Thyroid gland (tissue), 4 donors: ENCODE measurements around the gene CDC42BPA. TPM values are rescaled to one million over a fixed set of nuclear protein-coding genes. Genes with fewer than 3 reads are reported as not detected.

Source experiments
- DNase-seq, 2 donors: peaks; one replicate each; pipeline ENCODE4 v3.0.0-alpha.2; 2019
- H3K27ac ChIP-seq, 3 donors: fragments of 200-600 bp; sonication (generic); 1 replicate in 2 of 3; 2 replicates in 1 of 3; pipeline ENCODE4 v1.5.1; 2016 to 2019; ENCODE audit warnings: mild to moderate bottlenecking in 1 of 3, moderate library complexity in 1 of 3
- H3K27me3 ChIP-seq: fragments of 200-600 bp; sonication (generic); one replicate; pipeline ENCODE4 v1.5.1; 2019
- H3K36me3 ChIP-seq, 2 donors: fragments of 200-600 bp; sonication (generic); one replicate each; pipeline ENCODE4 v1.5.1; 2016 to 2019
- H3K4me1 ChIP-seq, 2 donors: fragments of 200-600 bp; sonication (generic); one replicate each; pipeline ENCODE4 v1.5.1; 2017 to 2019
- H3K4me3 ChIP-seq, 3 donors: fragments of 200-600 bp; sonication (generic); replicated peaks in 1 of 3; 1 replicate in 2 of 3; 2 replicates in 1 of 3; pipeline ENCODE4 v1.5.1; 2016; ENCODE audit warnings: mild to moderate bottlenecking in 1 of 3
- H3K9me3 ChIP-seq: fragments of 200-600 bp; sonication (generic); one replicate; pipeline ENCODE4 v1.5.1; 2017
- POLR2A ChIP-seq, 2 donors: fragments of 450-650 bp; IDR thresholded peaks; one replicate each; pipeline ENCODE4 v1.6.1; 2017; ENCODE audit warnings: antibody characterized with exemption in 2 of 2, mild to moderate bottlenecking in 2 of 2, moderate library complexity in 1 of 2
- whole genome bisulfite sequencing, 2 donors: methylation state at CpG; one replicate each; pipeline ENCODE4 v1.1.5; 2017; 5-methylcytosine and 5-hydroxymethylcytosine counted together
- intact Hi-C: fragments of 100-400 bp; cut with DNase I; formaldehyde crosslinking; loops from one replicate; pipeline ENCODE4 v1.15.1; 2023
- total RNA-seq, 4 donors: library from RNA; depleted of rRNA; stranded (reverse); fragments of >200 nt; gene quantifications; one replicate each; pipeline ENCODE4 v1.2.3, GENCODE V29; 2016
- TF ChIP-seq, protein P1 (sequence below), 6 experiments: fragments of 200-600 bp in 3 of 6; fragments of 450-650 bp in 3 of 6; sonication (generic) in 3 of 6; IDR thresholded peaks; one replicate each; pipeline ENCODE4 v1.5.1; 2016 to 2019; ENCODE audit warnings: antibody characterized with exemption in 6 of 6, mild to moderate bottlenecking in 2 of 6, inconsistent platforms in 1 of 6, moderate library complexity in 1 of 6

The CDC42BPA gene
- total RNA-seq, 4 donors from 2014 or later = 25.0 to 50.0 (median 30.5) TPM

- intact Hi-C loops = no loop called here
- Histone ChIP-seq H3K36me3 (no peaks in the 10 kb centered on the region), H3K27ac (no peak overlapping the region), H3K4me1 (no peaks in the 10 kb centered on the region), H3K4me3 (no peak overlapping the region), H3K27me3 (no peaks in the 10 kb centered on the region), H3K9me3 (no peaks in the 10 kb centered on the region)
- no peak for TF ChIP-seq POLR2A (IDR thresholded peaks at IDR 0.05)
- TF ChIP-seq, protein P1, sequence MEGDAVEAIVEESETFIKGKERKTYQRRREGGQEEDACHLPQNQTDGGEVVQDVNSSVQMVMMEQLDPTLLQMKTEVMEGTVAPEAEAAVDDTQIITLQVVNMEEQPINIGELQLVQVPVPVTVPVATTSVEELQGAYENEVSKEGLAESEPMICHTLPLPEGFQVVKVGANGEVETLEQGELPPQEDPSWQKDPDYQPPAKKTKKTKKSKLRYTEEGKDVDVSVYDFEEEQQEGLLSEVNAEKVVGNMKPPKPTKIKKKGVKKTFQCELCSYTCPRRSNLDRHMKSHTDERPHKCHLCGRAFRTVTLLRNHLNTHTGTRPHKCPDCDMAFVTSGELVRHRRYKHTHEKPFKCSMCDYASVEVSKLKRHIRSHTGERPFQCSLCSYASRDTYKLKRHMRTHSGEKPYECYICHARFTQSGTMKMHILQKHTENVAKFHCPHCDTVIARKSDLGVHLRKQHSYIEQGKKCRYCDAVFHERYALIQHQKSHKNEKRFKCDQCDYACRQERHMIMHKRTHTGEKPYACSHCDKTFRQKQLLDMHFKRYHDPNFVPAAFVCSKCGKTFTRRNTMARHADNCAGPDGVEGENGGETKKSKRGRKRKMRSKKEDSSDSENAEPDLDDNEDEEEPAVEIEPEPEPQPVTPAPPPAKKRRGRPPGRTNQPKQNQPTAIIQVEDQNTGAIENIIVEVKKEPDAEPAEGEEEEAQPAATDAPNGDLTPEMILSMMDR (IDR thresholded peaks at IDR 0.05) = no peak
- 67 to 71% methylated on average over 2 of the region's 2 CpGs for WGBS, 2 donors
- DNase-seq = no peak
Observed at GRCh38 chr1:227035316-227035715, 283.0 kb downstream of the CDC42BPA start.

GRCh38 chr1:227033880-227034279, 284.4 kb downstream of the CDC42BPA start:
- H3K4me1 ChIP-seq = no peaks in the 10 kb centered on the region
- TF ChIP-seq POLR2A (IDR thresholded peaks at IDR 0.05) = no peak
- TF ChIP-seq, protein P1 (IDR thresholded peaks at IDR 0.05) = no peak
- peaks cover 0 to 1% of the 10 kb centered on the region in 2 donors for H3K36me3 ChIP-seq
- no peak overlapping the region for H3K4me3 ChIP-seq
- 99 to 100% methylated on average over 2 of the region's 2 CpGs for WGBS, 2 donors
- H3K27me3 ChIP-seq = no peaks in the 10 kb centered on the region
- intact Hi-C loops = no loop called here
- no peaks in the 10 kb centered on the region for H3K9me3 ChIP-seq
- H3K27ac ChIP-seq = no peak overlapping the region
- no peak for DNase-seq

- 87 to 91% methylated on average over 3 of the region's 3 CpGs for WGBS, 2 donors
- Histone ChIP-seq H3K27me3 (no peaks in the 10 kb centered on the region), H3K36me3 (peaks cover 0 to 6% of the 10 kb centered on the region in 2 donors), H3K9me3 (no peaks in the 10 kb centered on the region), H3K4me3 (no peak overlapping the region), H3K4me1 (no peaks in the 10 kb centered on the region), H3K27ac (no peak overlapping the region)
- intact Hi-C loops = no loop called here
- TF ChIP-seq, protein P1 (IDR thresholded peaks at IDR 0.05) = no peak
- no peak for TF ChIP-seq POLR2A (IDR thresholded peaks at IDR 0.05)
- DNase-seq = no peak
Observed at GRCh38 chr1:227032396-227032795, 285.9 kb downstream of the CDC42BPA start.

GRCh38 chr1:227016990-227017389, 301.3 kb downstream of the CDC42BPA start:
- H3K4me3 ChIP-seq = no peak overlapping the region
- H3K27ac ChIP-seq = no peak overlapping the region
- H3K9me3 ChIP-seq = no peaks in the 10 kb centered on the region
- TF ChIP-seq POLR2A (IDR thresholded peaks at IDR 0.05) = no peak
- TF ChIP-seq, protein P1 (IDR thresholded peaks at IDR 0.05) = no peak
- DNase-seq = no peak
- intact Hi-C loops = no loop called here
- 94 to 99% methylated on average over 3 of the region's 3 CpGs for WGBS, 2 donors
- no peaks in the 10 kb centered on the region for H3K4me1 ChIP-seq
- peaks cover 0 to 4% of the 10 kb centered on the region in 2 donors for H3K36me3 ChIP-seq
- H3K27me3 ChIP-seq = no peaks in the 10 kb centered on the region

DNA sequence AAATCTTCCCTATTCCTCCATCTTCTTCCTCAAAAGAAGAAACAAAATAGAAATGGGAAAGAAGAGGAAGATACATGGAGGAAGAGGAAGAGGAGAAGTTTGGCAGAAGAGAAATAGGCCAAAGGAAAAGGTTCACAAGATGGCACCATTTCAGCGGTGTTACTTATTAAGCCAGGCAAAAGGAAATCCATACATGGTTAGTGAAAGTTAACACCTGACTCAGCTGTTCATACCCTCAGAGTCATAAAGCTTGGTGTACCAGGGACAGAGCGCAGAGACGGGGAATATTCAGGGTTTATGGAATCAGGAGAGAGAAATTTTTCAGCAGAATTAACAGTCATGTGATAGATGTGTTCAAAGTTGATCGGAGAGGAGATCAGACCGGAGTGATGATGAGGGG, 307.6 kb downstream of the CDC42BPA start:
- intact Hi-C loops = no loop called here
- H3K9me3 ChIP-seq = no peaks in the 10 kb centered on the region
- no peak for DNase-seq
- no peaks in the 10 kb centered on the region for H3K36me3 ChIP-seq
- no peak overlapping the region for H3K4me3 ChIP-seq
- no peaks in the 10 kb centered on the region for H3K27me3 ChIP-seq
- WGBS, 2 donors = 95 to 96% methylated on average over 5 of the region's 5 CpGs
- no peak overlapping the region for H3K27ac ChIP-seq
- TF ChIP-seq POLR2A (IDR thresholded peaks at IDR 0.05) = no peak
- TF ChIP-seq, protein P1 (IDR thresholded peaks at IDR 0.05) = no peak
- no peaks in the 10 kb centered on the region for H3K4me1 ChIP-seq
